Endometrium (tissue), 2 donors: ENCODE measurements around the gene PTPRD.
"Not testable (repeated sequence)": the region's sequence is repeated elsewhere in the genome, so short reads cannot be mapped to it uniquely, and the experiment has no call there.

ENCODE experiments used
- FAIRE-seq: peaks from 2 replicates; lab custom pipeline; 2012; peaks lifted over from hg19 to GRCh38; lab: Jason Lieb, UNC
- donor health status: control.
- donor health status: control.

Gene PTPRD

DNA sequence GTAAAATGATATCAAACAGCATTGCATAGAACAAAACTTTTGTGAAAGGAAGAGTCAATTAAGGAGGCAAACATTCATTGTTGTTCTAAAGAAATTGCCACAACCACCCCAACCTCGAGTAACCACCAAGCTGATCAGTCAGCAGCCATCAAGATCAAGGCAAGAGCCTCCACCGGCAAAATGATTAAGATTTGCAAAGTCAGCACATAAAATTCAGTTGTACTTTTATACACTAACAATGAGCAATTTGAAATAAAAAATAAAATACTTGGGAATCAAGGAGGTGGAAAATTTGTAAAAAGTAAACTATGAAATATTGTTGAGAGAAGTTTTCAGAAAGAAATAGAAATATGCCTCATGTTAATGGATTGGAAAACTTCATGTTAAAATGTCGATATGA, 1118.5 kb downstream of the PTPRD start:
- no peak for FAIRE-seq

DNA sequence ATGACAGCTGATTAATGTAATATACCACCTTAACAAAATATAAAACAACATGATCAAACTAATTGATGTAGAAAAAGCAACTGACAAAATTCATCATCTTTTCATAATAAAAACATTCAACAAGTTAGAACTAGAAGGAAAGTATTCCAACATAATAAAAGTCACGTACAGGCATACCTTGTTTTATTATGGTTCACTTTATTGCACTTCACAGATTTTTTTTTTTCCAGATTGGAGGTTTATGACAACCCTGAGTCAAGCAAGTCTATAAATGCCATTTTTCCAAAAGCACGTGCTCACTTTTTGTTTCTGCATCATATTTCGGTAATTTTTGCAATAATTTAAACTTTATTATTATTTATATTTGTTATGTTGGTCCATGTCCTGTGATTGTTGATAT, 1120.3 kb downstream of the PTPRD start:
- no peak for FAIRE-seq

DNA sequence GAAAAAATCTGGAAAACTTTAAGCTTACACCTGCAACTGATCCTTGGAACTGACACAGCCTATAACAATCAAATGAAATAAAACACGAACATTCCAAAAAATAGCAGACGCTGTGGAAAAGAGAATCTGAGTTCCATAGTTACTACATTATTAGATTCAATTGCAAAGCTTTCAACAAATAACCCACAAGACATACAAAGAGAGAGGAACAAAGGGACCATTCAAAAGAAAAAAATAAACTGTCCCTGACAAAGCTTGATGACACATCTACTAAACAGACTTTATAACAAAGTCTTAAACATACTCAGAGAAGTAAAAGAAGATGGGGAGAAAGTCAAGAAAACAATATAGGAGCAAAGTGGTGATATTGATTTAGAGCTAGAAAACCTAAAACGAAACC, 1123.6 kb downstream of the PTPRD start:
- FAIRE-seq: no peak

DNA sequence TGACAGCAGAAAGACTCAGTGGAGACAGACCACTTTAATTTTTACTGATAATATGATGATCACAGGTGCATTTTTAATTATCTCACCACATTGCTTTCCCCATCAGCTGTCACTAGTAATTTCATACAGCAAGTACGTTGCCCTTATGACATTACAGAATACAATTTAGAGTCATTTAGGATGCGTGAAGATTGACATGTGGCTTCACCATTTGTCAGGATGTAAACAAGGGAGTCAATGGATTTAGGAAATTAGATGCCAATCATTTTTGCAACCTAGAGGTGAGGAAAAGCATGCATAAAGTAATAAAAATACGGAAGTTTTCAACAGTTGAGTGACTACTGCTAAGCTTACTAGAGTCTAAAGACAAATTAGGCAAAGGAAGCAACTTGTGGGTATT, 1129.6 kb downstream of the PTPRD start:
- no peak for FAIRE-seq

DNA sequence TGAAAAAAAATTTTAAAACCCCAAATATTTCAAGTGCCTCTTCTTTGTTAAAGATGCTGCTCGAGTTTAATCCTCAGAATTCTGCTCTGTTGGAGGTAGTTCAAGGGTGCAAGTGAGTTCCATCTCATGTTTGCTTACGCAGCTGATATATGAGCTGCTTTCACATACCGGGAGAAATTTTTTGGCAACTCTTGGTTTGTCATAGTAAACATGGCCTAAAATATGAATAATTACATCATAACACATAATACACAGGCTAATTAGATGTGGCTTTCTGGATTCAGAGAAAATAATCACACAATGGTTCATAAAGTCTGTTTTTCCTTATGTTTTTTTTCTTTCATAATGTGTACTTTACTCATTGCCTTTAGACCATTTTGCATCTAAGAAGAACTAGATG, 1134.1 kb downstream of the PTPRD start:
- FAIRE-seq: no peak

DNA sequence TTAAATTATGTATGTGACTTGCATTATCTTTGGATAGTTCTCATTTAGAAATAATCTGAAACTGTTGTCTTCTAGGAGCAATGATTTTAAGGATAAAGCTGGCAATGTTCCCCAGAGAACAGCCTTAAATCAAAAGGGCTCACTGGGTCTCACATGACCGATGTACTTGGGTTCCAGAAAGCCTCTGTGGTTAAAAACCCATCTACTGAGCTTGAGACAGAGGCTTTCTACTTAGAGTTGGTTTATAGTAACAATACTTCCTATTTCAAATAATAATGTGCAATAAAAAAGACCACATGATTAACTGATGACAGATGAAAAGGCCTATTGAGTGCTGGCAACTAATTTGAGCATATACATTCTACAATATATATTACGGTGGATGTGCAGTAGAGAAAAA, 1143.5 kb downstream of the PTPRD start:
- no peak for FAIRE-seq

DNA sequence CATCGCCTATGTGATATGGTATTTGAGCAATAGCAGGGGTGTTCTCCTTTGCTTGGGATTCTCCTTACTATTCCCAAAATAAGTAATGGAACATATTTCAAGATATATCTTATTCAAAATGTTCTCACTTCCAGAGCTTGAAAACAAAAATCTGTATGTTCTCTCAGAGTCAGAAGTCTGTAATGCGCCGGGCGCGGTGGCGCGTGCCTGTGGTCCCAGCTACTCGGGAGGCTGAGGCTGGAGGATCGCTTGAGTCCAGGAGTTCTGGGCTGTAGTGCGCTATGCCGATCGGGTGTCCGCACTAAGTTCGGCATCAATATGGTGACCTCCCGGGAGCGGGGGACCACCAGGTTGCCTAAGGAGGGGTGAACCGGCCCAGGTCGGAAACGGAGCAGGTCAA, 1170.9 kb downstream of the PTPRD start:
- FAIRE-seq: not testable (repeated sequence)

DNA sequence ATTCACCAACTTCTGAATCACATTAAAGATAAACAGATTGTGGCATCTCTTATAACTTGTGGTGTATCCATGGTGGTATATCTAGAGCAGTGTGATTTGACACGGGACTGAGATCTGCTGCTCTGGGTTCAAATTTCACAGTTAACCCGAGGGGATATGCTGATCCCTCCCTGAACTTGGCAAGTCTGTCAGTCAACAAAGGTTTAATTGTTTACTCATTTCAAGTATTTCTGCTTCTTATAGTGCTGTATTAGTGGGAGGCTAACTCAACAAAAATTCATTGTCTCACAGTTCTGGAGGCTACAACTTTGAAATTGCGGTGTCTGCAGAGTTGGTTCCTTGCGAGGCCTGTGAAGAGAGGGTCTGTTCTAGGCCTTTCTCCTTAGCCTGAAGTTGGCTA, 1175.2 kb downstream of the PTPRD start:
- no peak for FAIRE-seq

DNA sequence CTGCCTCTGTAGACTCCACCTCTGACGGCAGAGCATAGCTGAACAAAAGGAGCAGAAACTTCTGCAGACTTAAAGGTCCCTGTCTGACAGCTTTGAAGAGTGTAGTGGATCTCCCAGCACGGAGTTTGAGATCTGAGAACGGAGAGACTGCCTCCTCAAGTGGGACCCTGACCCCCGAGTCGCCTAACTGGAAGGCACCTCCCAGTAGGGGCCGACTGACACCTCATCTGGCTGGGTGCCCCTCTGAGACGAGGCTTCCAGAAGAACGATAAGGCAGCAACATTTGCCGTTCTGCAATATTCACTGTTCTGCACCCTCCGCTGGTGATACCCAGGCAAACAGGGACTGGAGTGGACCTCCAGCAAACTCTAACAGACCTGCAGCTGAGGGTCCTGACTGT, 1186.3 kb downstream of the PTPRD start:
- not testable (repeated sequence) for FAIRE-seq

DNA sequence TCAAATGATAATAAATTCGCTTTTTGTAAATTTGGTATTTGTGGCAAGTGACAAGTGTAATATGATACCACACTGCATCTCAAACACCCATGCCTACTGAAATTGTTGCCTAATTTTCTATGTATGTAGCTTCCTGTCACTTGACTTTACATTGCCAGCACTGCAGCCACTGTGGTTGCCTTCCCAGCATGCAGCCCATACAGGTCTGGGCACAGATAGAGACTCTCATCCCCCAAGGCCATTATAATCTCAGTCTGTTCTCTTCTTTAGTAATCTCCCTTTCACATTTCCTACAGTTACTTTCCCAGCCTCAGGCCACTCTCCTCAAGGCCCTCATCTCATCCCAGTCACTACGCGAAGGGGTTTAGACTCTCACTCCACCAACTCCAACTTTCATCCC, 1200.6 kb downstream of the PTPRD start:
- no peak for FAIRE-seq

DNA sequence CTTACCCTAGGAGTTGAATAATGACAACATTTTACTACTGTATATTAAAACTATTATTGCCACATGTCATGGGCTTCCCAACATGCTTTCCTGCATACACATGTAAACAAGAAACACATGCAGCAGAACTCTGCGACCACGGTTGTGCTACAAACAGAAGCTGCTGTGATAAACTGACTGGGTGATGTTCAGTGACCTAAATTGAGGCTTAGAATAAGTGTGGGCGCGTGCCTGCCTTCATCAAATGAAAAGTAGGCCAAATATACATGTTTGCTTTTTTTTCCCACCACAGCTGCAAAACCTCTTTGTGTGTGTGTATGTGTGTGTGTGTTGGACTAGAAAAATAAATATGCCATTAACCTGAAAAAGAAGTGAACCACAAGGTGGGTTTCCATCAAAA, 1202.1 kb downstream of the PTPRD start:
- no peak for FAIRE-seq

DNA sequence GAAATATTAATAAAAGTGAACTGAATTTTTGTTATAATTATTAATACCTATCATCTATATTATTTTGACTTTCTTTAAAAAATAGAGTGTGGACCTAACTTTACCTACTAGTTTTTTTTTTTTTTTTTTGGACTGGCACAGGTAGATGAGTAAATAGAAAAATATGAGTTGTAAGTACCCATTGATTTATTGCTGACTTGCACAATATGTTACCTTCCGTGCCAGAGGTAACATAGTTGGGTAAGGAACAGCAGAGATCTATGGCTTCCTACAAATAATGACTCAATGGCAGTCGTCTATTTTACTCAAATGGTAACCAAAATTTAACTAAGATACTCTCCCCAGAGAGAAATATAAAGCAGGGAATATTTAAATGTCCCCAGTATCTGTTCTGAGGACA, 1212.8 kb downstream of the PTPRD start:
- no peak for FAIRE-seq

DNA sequence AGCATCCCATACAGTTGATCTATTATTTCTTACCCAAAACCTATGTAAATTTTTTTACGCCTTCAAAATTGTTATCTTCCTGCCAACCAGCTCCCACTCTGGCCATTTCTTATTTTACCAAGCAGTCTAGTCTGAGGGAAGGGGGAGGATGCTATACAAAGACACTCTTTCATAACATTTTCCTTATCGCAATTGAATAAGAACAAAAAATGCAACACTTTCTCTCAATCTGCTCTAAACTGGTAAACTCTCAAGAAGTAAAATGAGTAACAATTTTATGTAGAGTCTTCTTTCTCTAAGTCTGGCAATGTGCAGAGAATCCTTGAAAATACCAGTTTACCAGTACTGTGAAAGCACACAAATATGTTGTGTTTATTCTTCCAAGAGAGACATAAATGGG, 1216.3 kb downstream of the PTPRD start:
- no peak for FAIRE-seq

DNA sequence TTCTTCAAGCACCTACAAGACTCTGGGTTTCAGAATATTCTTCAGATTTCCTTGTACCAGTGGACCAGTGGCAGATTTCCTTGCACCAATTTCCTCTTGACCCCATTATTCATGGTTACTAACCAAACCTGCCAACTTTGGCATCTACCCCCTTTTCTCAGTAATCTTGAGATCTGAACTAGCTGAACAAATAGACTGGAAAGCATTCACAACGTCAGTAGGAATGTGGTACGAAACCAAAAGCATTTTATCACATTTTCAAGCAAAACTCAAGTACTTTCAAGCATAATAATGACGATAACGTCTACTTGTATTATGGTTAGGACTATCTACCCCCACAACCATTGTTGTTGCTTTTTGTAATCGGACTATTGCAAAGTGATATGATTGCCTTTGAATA, 1217.3 kb downstream of the PTPRD start:
- FAIRE-seq: no peak

DNA sequence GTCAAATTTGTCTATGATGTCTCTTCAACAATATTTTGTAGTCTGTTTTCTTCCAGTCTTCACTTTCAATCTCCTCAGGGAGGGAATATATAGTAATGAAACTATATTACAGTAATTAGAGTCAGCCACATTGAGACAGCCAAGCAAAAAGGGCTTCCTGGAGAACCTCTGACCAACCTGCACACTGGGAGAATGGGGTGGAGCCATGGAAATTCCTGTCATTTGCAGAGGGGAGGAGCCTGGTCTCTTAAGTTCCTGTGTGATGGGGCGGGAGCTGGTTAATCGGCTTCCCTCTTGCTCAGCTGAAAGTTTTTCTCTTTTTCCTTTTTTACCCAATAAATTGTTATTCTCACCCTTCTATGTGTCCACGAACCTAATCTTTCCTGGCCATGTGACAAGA, 1220.0 kb downstream of the PTPRD start:
- FAIRE-seq: no peak

DNA sequence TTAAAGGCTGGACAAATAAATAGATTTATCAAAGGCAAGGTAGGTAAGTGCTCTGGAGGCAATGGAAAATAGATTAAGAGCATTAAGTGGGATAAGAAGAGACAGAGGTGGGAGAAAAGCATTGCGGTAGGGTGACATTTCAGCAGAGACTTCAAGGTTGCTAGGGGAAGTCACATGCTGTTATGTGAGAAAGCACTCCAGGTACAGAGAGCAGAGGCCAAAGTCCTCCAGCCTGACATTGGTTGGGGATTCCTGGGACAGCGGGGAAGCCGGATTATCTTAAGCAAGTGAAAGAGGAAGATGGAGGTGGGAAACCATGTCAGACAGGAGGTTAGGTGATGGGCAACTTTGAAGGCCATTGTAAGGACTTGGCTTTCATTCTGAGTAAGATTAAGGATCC, 1222.9 kb downstream of the PTPRD start:
- FAIRE-seq: no peak

DNA sequence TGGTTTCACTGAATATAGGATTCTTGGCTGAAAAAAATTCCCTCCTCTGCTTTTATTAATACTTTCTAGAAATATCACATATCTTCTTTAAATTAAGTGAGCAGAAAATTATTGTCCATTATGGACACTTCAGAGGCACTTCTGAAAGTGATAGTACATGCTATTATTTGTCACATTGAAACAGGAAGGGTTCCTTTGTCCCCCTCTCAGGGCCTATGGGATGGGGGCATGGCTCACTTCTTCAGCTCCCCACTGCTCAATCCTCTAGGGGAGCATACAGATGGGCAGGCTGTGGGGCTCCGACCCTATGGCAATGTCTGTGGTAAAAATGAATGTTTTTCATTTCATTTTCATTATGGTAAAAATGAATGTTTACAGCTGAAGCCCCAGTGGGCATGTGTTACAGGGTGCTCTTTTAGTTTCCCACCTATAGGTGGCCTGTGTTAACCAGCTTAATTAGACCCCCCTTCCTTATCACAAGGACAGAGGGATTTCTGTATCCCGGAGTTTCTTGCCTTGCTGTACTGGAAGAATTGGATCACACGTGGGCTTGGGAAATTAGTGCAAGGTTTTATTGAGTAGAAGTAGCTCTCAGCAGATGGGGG, 1225.2 kb downstream of the PTPRD start:
- FAIRE-seq: no peak

DNA sequence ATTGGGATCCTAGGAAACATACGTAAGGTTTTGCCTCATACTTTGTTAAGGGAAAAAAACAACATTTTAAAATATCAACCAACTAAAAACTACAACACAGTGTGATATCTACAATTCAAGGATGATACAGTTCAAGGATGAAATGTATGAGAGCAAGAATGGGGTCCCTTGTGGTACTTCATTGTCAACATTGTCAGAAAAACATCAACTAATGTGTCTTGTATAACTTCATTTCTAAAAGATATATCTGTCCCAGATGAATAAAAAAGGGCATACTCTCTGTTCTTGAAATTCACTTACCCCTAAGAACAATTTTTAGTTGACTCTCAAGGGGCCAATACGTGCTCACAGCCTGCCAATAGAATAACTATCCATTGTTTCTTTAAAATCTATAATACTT, 1250.5 kb downstream of the PTPRD start:
- no peak for FAIRE-seq

DNA sequence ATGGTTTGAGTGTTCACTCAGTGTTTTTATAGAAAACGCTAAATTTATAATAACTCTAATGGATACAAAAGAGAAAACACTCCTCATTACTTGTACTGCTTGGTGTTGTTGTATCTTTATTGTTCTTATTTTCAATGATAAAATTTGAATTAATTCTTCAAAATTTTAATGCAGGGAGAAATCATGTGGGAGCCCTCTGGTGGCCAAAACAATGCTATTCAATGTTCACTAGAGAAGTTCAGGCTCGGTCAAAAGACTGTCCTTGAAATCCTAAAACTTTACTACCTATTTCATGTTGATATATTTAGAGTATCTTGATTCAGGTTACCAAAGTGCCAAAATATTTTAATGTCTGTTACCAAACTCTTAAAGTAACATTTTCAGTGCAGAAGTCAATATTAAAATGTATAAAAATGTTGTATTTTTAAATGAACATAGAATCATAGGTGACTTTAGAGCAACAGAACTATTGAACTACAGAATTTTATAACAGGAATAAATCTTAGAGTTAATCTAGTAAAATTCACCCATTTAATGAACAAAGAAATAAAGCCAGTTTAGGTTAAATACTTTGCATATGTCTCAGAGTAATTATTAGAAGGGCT, 1259.8 kb downstream of the PTPRD start:
- FAIRE-seq: peak; percentile 78

DNA sequence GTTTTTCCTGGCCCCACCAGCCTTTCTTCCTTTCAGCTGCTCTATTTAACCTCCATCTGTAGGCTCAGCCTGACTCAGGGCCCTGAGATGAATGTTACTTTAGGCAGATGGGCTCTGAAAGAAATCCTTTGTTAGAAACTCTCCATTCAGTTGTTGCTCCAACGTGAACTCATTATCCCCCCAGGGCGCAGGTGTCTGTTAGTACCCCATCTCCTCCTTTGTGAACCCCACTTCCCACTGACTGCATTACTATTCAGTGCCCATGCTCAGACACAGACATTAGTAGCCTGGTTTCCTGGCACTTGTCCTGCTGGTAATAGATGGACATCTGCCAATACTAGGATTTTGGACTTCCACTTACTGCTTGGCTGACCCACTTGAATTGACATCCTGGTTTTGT, 1271.6 kb downstream of the PTPRD start:
- no peak for FAIRE-seq

DNA sequence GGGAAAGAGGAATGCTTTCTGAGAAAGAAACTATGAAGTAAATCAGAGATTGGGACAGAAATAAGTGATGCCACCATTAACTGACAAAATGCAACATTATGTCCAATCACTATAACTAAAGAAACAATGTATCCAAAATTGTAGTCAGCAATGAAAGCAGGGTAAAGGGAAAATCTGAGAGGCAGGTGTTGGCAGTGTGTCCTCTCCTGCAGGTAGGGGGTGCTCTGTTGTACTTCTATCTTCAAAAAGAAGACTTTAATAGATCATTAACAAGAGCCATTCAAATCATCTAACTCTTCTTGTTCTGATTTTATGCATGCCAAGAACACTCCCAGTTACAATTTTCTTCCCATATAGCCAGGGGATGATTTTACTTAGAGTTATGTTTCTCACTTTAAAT, 1275.7 kb downstream of the PTPRD start:
- no peak for FAIRE-seq

DNA sequence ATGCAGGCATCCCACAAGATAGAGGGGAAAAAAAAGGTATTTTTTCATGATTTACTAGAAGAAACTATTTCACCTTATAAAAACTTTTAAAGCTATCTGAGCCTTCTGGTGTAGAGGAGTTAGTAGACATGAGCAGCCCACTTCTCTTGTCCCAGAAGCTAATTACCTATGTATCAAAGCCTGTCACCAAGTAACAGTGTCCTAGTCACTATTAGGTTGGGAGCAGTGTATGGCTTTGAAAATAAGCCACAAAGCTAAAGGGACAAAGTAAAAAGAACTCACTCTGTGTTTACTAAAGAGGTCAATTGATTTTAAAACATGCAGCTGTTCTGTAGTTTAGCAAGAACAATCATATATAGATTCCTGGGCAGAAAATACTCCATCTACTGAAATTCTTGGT, 1286.1 kb downstream of the PTPRD start:
- no peak for FAIRE-seq

DNA sequence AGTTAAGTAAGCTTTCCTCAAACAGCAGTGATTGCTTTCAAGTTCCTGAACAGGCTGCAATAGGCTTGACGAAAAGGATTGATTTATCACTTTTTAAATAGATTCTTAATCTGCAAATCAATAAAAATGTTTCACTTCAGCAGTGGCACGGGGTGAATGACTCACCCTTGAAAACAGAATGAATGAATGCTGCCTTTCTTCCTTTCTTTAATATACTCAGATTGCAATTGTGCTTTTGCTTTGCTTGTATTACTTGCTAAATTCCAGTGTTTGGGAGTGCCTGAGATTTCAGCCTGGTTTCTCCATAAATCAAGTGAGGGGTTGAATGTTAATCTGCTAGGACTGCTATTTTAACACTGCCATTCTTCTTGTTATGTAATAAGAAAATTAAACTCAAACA, 1293.8 kb downstream of the PTPRD start:
- no peak for FAIRE-seq

DNA sequence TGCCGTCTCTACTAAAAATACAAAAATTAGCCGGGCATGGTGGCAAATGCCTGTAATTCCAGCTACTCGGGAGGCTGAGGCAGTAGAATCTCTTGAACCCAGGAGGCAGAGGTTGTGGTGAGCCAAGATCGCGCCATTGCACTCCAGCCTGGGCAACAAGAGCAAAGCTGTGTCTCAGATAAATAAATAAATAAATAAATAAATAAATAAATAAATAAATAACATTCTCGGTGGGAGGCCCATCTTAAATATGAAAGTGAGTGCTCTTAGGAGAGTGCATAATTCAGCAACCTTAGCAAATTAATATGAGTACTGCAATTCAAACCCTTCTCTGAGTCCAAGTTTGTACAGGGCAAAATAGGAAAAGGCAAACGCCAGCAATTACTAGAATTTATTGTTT, 1302.1 kb downstream of the PTPRD start:
- FAIRE-seq: not testable (repeated sequence)

DNA sequence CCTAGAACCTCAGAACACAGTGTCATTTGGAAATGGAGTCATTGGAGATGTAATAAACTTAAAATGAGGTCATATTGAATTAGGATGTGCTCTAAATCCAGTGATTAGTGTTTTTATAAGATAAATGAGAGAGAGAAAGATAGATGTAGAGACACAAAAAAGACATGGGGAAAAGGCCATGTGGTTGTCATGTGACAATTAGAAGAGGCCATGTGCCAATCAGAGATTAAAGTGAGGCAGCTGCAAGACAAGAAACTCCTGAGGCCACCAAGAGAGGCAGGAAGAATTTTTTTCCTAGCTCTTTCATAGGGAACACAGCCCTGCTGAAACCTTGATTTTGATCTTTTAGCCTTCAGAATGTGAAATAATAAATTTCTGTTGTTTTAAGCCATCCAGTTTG, 1307.2 kb downstream of the PTPRD start:
- FAIRE-seq: no peak
